Stimulated activated CD4-positive, alpha-beta T cell treated with anti-CD3 and anti-CD28 coated beads, Interleukin-15, amount 100 ng/mL, for 1 hour (primary cell): ENCODE results near the gene OTOF.

Experiments used
- DNase-seq, 2 donors: peaks; one replicate each; pipeline ENCODE4 v3.0.0-alpha.2; 2020; ENCODE audit warnings: low read depth in 1 of 2, low spot score in 1 of 2

OTOF gene

DNA sequence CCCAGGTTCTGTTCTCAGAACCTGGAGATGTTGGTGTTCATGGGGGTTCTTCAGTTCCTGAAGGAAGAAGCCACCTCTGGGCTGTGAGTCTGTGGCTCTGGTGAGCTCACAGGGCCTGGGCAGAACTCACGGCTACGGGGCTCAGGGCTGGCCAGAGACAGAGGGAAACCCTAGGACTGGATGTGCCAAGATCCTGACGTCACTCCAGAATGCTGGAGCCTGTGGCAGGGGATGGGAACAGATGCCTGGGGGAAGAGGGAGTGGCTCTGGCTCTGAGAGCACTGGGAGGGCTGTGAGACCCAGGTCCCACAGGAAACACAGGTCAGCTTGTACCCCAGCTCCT lies at the start of gene OTOF:
OTOF (minus strand) TSS at position 214 of the 343 bp plus-strand sequence.
- DNase-seq, result no peak

DNA sequence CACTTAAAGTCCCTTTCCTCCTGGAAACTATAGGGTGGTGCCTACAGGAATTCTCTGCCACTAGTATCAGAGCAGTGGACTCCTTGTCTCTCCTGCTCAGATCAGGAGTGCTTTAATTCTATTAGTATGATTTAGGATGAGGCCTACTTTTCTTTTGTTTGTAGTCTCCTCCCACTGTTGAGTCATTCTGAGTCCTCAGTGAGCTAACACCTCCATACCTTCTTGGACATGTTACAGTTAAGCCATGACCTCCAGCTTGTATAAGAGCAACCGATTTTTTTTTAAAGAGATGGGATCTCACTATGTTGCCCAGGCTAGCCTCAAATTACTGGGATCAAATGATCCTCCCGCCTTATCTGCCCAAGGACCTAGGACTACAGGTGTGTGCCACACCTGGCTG lies 48.7 kb upstream of the OTOF start:
- DNase-seq, result no peak

DNA sequence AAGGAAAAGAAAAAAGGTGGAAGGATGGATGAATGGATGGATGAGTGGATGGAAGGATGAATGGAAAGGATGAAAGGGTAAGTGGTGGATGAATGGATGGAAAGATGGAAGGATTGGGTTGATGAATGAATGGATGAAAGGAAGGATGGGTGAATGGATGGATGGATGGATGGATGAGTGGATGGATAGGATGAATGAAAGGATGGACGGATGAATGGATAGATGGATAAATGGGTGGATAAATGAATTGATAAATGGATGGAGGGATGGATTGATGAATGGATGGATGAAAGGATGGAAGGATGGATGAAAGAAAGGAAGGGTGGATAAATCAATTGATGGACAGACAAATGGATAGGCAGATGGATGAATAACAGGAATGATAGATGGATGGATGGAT lies 48.2 kb upstream of the OTOF start:
- no peak for DNase-seq

DNA sequence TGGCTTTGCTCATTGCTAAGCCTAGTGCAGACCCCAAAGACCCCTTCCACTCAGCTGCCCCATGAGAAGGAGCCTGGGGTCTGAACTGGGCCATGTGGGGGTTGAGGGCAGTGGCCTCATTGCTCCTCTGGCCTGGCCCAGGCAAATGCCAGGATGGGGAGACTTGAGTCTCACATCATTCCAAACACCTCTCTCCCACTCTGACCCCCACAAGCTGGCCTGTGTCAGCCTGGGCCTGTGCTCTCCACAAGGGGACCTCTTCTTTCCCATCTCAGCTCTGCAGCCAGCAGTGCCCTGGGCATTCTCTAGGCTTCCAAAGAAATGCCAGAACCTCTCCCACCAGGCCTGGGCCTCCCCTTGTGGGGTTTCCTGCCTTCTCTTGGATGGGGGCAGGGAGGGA lies 45.8 kb upstream of the OTOF start:
- DNase-seq, result no peak

DNA sequence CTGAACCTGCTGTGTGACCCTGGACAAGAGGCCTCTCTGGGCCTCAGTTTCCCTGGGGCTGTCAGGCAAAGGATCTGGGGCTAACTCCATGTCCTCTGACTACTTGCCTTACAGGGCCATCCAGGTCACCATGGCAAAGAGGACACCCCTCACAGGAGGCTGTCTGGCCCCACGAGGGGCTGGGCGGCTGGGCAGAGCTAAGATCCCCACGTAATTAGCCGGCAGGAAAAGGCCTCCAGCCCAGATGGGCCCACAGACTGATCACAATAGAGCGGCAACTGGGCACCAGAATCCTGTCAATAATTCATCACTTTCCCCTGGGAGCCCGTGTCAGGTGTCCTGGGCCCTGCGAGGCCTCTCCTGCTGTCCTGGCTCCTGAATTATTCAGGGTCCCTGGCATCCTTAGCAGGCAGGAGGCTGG lies 44.8 kb upstream of the OTOF start:
- DNase-seq, result no peak

DNA sequence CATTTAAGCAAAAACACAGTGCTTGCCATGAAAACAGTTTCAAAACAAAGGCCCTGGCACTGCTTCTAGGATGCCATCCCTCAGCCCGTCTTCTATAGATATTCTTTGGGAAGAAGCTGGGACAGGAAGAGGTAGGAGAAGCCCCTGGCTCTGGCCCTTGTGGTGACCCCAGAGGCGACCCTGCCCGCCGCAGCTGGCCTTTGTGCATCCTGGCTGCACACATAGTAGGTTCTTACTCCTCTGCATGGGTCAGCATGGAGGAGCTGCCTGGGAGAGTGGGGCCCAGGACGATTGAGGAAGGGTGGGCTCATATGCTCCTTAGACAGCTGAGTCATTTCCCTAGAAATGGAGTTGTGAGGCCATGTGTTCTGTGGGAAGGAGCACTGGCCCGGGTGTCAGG lies 44.4 kb upstream of the OTOF start:
- DNase-seq, result no peak

DNA sequence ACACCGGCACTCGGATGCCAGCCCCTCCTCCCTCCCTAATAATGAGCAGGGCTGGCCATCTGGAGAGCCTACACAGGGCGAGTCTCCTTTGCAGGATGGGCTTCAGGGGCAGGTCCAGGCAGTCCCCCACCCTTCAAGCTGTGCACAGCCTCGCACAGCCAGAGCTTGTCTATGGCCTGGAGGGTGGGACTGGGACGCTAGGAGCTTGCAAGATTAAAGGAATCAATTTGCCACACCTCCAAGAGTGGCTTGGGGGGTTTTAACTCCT lies 43.9 kb upstream of the OTOF start:
- DNase-seq, result no peak

DNA sequence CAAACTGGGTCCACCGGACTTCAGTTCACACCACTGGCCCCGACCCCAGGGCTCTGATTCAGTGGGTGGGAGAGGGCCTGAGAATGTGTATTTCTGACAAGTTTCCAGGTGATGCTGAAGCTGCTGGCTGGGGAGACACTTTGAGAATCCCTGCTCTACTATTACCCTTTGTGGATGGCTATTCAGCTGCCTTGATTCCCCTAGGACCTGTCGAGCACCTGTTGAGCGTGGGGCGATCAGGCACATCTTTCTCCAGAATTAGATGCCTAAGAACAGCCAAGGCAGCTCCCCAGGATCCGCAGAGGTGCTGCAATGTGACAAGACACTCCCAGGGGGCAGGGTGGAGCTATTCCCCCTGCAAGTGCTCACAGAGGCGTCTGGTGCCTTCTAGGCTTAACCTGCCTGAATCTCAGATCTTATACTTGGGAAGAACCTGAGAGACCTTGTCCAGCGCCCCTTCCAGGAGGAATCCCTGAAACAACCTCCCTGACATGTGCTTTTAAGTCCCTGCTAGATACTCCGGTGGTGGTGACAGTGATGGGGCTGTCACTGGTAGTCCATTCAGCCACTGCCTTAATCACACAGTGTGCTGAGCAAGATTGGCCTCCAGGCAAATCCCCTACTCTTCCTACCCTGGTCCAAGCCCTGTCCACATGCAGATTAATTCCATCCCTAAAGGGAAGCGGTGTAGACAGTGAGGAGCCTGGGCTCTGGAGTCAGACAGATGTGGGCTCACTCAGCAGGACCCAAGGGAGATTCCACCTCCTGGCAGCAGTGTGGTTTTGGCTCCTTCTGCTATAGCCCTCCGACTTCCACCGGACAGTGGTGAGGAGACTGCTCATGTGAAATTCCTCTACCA lies 43.4 kb upstream of the OTOF start:
- no peak for DNase-seq

DNA sequence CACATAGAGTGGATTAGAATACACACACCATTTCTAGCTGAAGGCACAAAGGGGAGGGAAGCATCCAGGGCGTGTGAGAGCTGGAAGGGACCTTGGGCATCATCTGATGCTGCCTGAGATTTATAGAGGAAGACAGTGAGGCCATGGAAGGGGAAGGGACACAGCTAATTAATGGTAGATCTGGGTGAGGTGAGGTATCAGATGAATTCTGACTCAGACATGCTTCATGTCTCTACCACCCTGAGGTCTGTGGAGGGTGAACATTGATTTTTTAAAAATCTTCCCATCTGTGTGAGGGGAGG lies 42.2 kb upstream of the OTOF start:
- no peak for DNase-seq

DNA sequence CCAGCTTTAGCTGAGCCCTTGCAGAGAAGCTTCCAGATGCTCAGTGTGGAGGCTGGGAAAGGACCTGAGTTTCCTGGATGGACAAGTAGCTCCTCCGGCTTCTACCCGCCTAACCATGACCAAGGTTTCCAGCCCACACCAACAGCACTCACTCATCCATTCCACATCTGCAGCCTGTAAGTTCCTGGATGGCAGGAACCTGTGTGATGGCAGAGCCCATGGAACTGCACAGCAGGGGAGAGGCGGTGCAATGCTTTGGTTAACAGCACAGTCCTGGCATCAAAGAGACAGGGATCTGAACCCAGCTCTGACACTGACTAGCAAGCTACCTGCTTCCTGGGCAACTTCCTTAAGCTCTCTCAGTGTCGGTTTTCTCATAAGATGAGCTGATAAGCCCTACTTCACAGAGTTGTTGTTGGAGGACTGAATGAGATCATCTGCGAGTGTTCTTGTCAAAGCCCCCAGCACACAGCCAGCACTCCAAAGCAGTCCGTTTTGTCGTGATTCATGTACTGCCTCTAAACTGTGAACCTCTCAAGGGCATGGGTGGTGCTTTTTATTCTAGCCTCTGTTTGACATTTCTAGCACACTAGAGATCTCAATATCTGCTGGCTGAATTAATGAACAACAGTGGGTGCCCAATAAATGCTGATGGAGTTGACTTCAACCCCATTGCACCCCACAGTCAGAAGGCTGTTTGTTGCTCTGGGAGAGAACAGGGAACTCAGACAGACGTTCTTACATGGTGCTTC lies 41.6 kb upstream of the OTOF start:
- no peak for DNase-seq

DNA sequence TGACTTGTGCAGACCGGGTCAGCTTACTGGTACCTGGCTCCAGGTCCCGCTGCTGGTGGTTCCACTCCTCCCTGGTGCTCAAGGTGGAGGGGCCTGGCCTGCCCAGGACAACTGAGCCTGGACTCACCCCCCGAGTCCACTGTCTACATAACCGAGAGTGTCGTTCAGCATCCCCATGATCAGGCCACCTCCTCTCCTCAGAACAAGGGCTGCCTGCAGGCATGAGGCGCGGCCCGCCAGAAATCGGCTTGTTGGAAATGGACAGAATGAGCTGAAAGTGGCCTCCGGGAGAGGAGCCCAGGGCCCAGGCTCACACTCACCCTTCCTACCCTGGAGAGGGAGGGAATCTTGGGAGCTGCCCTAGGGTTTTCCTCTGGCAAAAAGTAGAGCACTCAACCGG lies 38.9 kb upstream of the OTOF start:
- DNase-seq, result no peak

DNA sequence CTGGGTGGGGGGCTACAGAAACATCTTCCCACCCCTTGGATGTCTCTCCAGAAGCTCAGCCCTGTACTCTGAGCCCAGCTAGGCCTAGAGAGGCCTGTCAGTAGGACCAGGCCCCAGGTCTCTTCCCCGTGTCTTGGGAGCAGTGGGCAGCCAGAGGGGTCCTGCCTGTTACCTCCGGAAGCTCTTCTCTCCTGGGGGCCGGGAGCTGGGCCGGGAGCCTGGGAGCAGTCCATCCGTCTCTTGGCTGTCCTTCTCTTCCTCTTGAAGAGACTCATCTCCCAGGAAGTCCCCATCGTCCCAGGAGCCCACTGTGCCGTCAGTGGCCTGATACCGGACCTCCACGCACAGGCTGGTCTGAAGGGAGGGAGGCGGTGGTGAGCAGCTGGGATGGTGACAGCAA lies 38.3 kb upstream of the OTOF start:
- DNase-seq, result no peak

DNA sequence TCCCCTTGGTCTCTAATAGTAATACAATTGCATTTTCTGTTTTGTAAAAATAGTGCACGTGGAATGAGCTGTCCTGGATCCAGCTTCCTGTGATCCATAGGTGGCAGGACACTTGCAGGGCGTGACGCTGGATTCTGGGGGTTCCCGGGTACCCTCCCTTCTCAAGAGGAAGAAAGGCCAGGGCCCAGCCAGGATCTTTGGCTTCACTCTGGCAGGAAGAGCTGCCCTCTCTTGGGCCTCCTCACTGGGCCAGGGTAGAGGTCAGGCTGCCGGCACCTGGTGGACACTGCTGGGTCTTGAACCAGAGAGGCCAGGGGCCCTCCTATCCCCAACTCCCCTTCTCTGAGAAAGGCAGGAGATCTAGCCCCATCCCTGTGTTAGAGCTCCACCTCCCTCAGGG lies 37.8 kb upstream of the OTOF start:
- DNase-seq, result no peak

DNA sequence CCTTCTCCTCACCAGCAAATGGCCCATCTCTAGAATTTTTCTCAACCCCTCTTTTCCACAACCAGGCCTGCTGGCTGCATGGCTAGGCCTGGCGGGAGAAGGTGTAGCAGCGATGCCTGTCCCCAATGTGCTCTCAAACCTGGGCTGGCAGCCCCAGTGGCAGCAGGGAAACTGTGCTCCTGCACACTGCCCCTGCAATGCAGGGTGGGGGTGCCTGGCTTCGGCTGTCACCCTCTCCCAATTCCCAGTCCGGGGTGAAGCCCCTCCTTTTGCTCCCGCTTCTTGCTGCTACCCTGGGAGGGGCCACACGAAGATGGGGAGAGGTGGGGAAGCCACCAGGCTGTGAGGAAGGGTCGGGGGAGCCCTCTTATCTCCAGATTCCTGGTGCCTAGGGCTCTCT lies 36.1 kb upstream of the OTOF start:
- DNase-seq, result no peak

DNA sequence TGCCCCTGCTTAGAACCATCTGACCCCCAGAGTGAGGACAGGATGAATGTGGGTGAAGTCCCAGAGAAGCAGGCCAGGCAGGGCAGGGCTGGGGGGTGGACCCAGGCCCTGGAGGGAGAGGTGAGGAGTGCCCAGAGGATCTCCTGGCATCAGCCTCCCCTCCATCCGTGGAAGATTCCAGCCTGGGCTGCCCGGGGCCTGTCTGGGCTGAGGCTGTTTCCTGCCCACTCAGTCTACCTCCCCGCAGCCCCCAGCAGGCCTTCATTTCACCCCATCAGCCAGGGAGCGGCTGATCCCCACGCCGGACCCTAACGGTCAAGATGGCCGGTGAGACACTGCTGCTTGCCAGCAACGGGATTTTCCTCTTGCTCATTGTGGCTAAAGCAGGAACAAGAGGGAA lies 35.3 kb upstream of the OTOF start:
- DNase-seq, result no peak

DNA sequence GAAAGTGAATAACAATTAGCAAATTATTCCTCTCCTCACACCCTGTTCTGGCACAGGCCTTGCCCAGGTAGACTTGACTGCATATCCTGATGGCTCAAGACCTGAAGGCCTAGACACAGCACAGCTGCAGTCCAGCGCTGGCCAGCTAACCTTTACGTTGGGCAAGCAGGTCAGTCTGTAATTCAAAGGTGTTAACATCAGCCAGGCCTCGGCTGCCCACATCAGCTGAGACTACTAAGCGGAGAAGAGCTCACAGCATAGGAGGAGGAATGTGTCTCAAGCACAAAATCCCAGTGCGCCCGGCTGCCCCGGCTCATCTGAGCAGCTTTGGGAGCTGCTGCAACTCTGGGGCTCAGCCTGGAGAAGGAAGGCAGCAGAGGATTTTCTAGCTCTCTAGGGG lies 33.5 kb upstream of the OTOF start:
- no peak for DNase-seq

DNA sequence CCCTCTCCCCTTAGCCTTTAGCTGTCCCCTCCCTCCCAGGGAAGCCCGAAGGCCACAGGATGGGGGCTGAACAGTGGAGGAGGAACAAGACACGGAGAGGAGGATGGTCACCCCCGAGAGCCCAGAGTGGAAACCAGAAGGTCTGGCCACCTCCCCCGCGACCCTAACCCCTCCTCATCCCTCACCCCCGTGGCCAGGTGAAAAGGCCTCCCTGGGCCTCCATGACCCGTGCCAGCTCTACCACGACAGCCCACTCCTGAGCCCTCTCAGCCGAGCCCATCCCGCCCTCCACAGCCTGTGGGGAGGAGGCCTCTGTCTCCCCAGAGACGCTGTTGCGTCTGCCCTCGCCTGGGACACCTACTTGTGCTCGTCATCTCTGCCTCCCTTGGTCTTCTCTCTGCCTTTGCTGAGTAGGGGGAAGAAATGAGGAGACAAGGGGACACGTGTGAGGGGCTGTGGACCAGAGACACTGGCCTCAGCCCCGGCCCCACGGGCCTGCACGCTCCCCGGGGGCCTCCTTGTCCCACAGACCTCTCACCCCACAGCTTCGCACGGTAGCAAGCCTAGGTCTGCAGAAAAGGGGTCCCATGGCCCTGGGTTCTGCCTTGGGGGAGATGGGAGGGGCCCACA lies 32.5 kb upstream of the OTOF start:
- no peak for DNase-seq

DNA sequence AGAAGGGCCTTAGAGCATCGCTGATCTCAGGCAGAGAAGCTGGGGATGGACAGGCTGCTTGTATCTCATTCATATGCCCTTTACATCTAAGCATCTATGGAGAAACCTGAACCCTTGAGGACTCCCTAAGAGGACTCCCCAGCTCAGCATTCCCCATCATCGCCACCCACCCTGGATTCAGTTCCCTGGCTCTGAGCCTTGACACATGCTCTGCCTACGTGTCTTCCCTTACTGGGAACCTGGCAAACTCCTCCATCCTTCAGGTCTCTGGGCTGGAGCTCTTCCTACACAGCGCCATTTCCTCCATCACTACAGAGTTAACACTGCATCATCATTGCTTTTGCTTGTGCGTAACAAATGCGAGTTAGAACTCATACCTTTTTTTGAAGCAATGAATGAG lies 31.2 kb upstream of the OTOF start:
- DNase-seq, result no peak

DNA sequence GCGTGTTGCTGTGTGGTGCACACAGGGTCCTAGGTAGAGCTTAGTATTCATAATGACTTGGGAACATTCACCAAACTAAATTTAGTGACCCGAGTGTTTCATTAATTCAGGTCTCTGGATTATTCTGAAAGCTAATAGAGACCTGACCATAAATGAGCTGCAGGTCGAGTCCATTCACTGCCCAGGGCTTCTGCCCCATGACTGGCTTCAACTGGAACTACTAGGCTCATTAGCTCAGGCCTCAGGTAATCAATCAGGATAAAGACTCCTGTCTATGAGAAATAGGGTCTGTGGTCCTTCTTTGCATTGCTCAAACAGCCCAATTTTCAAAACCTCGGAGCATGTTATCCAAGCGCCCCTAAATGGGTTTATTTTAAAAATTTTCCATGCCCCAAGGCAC lies 30.0 kb upstream of the OTOF start:
- no peak for DNase-seq

DNA sequence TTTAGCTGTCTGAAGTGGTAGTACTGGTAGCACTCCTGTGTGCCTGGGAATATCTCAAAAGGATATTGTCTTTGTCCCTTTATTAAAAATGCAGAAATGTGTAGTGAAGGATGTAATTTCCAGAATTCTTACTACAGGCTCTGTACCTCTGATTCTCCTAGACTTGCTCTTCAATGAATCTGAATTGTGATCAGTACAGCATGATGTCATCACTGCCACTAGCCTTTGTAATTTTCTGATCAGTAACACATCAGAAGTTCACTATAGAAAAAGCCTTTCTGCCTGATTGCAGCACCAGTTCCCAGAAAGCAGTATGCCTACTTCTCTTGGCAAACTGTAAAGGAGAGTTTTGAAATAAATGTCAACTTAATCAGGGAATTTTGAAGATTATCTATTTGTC lies 29.2 kb upstream of the OTOF start:
- no peak for DNase-seq

DNA sequence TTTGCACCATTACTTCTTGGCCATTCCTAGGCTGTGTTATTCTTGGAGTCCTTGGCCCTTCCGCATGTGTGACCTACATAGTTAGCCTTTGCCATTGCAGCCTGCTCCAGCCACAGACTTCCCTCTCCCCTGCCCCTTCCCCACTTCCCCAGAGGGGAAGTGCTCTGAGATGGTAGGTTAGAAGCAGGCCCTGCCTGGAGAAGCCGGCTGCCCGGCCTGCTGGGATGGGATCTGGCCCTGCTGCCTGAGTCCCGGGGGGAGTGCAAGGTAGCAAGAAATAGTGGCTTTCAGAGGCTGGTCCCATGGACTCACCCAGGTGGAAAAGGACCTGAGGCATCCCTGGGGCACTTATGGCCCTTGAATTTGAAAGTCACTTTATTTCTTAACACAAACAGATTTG lies 28.4 kb upstream of the OTOF start:
- DNase-seq, result no peak

DNA sequence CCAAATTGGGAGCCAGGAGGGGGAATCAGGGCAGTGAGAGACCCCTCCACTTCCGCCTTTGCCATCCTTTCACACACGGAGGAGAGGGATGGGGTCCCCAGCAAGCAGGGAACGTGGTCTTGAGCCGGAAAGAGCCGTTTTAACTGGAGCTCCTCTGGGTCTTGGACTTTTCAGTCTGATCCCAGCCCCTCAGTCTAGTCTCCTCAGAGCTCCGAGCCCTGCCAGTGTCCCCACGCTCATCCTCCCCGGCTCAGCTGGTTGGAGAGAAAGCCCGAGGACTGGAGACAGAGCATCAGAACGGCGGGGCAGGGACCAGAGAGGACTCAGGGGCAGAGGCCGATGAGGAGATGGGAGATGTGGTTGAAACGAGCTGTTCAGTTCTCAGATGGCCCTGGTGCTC lies 26.1 kb upstream of the OTOF start:
- DNase-seq, result no peak
